ENCODE data around the gene GRAPL.
"Not testable (repeated sequence)": the region's sequence is repeated elsewhere in the genome, so short reads cannot be mapped to it uniquely, and the experiment has no call there.

GRAPL gene

GRCh38 chr17:19189781-19190405, 62.5 kb downstream of the GRAPL start:
- not testable (repeated sequence) for DNase-seq

- not testable (repeated sequence) for DNase-seq
Measured at GRCh38 chr17:19196382-19197204, 69.2 kb downstream of the GRAPL start.

- not testable (repeated sequence) for DNase-seq
Measured at GRCh38 chr17:19202448-19202847, 75.1 kb downstream of the GRAPL start.

- DNase-seq = not testable (repeated sequence)
Measured at GRCh38 chr17:19203429-19203828, 76.0 kb downstream of the GRAPL start.

Data from NCI-H526 (cell line).